T1000 (cell line): ENCODE results near the gene CALM3.
"Not testable (repeated sequence)": the region's sequence is repeated elsewhere in the genome, so short reads cannot be mapped to it uniquely, and the experiment has no call there.

Experiments
- DNase-seq: peaks from one replicate; lab custom pipeline; 2025; ENCODE audit warnings: mixed read lengths; lab: John Stamatoyannopoulos, UW

CALM3 gene

DNA sequence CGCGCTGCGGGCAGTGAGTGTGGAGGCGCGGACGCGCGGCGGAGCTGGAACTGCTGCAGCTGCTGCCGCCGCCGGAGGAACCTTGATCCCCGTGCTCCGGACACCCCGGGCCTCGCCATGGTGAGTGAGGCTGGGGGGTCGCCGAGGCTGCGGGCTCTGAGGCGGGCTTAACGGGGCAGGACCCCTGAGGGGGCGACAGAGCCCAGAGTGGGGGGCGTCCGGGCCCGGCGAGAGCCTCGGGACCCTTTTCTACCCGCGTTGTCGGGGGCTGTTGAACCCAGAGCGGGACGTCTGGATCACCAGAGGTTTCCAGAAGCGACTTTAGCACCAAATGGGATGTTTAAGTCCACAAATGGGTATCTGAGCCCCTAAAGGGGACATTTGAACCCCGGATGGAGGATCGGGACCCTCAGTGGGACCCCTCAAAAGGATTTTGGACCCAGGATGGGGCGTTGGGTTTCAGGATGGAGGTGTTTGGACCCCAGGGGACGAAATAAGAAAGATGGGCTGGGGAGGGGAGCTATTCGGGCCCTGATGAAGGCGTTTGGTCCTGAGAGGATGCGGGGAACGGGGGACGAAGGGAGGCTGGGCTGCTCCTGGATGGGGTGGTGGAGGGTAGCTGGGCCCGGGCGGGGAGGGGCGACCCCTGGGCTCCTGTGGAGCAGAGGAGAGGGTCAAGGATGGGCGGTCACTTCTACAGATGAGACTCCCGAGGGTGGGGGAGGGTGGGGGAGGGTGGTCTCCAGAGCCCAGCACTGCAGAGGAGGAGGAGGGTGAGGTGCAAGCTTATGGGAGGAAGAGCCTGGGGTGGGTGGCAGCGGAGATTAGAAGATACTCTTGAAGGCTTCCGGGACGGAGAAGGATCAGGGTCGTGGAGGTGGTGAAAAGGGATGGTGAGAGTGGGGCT is at the start of gene CALM3:
Gene CALM3 (plus strand): TSS at position 13 of the 907 bp plus-strand sequence. CDS start 105 bp downstream, at position 118.
- no peak for DNase-seq

DNA sequence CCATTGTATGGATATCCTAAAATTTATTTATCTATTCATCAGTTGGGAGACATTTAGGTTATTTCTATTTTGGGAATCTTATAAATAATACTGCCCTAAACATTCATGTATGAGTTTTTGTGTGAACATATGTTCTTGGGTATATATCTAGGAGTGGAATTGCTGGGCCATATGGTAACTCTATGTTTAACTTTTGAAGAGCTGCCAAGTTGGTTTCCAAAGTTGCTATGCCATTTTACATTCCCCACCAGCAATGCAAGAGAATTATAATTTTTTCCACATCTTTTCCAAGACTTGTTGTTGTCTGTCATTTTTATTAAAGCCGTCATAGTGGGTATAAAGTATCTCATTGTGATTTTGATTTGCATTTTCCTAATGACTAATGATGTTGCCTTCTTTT is 48.2 kb upstream of the CALM3 start:
- DNase-seq, result no peak

DNA sequence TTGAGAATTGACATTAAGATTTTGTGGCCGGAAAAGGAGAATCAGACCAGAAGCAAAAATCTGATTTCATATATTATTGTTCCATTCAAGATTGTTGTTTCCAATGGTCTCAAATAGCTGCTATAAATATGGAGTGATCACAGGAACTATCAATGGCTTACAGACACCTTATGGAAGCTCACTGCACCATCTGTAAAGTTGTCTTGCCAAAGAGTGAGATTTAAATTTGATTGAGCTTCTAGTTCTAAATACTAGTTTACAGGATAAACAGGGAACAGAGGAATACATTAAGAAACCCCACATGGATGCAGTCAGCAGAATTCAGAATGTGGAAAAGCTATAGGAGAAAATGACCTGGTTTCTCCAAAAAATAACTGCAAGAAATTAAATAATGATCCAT is 47.0 kb upstream of the CALM3 start:
- DNase-seq, result no peak

DNA sequence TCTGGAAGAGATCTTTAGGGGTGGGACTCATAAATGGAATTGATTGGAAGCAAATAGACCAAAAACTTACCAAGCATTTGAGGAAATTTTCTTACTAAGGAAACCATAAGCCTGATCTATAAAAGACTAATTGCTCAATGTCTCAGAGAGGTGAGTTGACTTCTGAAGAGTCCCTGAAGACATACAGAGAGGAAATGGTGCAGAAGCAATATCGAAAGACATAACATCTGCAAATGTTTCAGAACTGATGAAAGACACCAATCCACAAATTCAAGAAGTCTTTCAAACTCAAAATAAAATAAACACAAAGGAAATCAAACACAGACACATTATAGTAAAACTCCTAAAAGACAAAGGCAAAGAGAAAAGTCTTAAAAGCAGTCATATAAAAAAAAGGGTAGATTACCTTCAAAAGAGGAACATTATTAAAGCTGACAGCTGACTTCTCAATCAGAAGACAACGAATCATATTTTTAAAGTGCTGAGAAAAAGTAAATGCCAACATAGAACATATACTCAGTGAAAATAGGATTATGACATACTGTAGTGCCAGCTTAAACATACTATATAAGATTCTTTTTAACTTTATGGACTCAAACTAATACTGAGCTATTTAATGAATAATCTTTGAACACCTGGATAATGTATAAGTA is 45.4 kb upstream of the CALM3 start:
- no peak for DNase-seq

DNA sequence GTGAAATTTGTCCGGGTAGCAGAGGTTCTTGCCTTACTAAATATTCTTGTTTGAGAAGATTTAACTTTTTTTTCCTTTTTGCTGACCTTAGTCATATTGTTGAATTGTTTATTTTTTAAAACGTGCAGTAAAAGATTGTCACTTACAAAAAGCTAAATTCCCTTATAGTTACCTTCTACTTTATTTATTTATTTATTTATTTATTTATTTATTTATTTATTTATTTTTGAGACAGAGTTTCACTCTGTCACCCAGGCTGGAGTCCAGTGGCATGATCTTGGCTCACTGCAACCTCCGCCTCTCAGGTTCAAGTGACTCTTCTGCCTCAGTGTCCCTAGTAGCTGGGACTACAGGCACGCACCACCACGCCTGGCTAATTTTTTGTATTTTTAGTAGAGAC is 44.7 kb upstream of the CALM3 start:
- not testable (repeated sequence) for DNase-seq

DNA sequence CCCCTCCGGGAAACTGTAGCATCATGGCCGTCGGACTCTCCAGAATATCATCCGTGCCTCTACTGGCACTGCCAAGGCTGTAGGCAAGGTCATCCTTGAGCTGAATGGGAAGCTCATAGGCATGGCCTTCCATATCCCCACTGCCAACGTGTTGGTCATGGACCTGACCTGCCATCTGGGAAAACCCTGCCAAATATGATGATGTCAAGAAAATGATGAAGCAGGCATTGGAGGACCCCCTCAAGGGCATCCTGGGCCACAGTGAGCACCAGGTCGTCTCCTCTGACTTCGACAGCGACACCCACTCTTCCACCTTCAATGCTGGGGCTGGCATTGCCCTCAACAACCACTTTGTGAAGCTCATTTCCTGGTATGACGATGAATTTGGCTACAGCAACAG is 41.9 kb upstream of the CALM3 start:
- no peak for DNase-seq

DNA sequence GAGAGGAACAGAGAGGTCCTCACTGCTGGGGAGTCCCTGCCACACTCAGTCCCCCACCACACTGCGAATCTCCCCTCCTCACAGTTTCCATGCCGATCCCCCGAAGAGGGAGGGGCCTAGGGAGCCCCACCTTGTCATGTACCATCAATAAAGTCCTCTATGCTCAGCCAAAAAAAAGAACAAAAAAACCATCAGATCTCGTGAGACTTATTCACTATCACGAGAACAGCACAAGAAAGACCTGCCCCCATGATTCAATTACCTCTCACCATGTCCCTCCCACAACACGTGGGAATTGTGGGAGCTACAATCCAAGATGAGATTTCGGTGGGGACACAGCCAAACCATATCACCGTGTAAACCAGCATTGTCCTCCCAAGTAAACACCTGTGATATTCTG is 41.5 kb upstream of the CALM3 start:
- not testable (repeated sequence) for DNase-seq

DNA sequence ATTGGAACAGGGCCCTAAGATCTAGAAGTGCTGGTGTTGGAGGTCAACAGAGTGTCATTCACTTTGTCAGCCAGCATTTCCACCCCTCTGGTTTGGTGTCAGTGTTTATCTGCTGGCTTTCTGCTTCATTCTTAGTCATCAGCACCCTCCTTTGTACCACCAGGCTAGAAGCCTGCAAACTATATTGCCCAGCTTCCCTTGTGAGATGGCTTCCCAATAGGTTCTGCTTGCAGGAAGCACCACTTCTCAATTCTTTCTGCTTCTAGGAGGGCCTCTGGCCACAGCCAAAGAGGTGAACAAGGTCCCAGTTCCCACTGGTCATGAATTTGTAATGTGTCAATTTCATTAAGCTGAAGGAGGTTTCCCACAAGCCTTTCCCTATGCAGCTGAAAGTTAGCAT is 36.4 kb upstream of the CALM3 start:
- DNase-seq, result no peak

DNA sequence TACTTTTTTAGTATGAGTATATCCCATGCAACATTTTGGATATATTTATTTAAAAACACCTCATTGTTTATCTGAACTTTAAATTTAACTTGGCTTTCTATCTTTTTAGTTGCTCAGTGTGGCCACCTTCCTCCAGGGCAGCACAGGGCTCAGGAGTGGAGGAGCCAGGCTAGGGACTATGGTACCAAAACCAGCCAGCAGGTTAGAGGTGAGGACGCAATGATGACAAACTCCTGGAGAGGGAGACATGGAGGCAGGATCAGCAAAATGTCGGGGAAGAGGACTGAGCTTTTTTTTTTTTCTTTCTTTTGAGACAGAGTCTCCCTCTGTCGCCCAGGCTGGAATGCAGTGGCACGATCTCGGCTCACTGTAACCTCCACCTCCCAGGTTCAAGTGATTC is 29.6 kb upstream of the CALM3 start:
- DNase-seq, result no peak

DNA sequence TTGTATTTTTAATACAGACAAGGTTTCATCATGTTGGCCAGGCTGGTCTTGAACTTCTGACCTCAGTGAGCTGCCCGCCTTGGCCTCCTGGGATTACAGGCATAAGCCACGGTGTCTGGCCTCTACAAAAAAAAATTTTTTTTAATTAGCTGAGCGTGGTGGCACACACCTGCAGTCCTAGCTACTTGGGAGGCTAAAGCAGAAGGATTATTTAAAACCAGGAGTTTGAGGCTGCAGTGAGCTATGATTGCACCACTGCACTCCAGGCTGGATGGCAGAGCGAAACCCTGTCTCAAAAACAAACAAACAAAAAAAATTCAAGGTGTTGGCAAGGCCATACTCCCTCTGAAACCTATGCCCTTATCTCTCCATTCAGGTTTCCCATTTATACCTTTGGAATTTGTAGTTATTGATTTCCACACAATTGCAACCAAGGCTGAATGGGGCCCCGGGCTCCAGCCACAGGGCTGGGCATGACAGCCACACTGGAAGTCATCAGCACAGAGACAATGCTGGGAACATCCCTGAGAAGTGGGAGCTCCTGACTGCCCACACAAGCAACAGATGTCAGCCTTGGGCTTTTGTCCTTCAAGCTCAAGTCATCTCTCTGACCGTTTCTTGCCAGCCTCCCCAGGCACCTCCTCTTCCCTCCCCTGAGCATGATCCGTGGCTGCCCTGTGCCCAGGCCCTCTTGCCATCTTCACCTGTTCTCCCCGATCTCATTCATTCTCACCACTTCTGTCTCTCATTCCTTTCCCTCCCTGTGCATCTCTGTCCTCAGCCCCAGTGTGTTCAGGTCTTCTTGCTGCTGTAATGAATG is 27.2 kb upstream of the CALM3 start:
- no peak for DNase-seq

DNA sequence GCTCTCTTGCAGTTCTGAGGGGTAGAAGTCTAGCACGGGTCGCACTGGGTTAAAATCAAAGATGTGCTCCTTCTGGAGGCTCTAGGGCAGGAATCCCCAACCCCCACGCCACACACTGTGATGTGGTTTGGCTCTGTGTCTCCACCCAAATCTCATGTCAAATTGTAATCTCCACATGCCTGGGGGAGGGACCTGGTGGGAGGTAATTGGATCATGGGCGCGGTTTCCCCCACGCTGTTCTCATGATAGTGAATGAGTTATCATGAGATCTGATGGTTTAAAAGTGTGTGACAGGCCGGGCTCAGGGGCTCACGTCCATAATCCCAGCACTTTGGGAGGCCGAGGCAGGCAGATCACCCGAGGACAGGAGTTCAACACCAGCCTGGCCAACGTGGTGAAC is 26.6 kb upstream of the CALM3 start:
- DNase-seq, result no peak

DNA sequence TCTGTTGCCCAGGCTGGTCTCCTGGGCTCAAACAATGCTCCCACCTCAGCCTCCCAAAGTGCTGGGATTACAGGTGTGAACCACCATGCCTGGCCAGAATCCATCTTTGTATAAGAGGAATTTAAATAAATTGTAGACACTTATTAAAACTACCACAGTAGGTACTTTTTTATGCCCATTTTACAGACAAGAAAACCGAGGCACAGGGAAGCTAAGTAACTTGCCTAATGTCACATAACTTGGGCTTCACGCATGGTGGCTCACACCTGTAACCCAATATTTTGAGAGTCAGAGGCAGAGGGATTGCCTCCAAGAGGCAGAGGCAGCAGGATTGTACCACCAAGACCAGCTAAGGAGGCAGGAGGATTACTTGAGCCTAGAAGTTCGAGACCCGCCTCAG is 22.7 kb upstream of the CALM3 start:
- DNase-seq, result no peak

DNA sequence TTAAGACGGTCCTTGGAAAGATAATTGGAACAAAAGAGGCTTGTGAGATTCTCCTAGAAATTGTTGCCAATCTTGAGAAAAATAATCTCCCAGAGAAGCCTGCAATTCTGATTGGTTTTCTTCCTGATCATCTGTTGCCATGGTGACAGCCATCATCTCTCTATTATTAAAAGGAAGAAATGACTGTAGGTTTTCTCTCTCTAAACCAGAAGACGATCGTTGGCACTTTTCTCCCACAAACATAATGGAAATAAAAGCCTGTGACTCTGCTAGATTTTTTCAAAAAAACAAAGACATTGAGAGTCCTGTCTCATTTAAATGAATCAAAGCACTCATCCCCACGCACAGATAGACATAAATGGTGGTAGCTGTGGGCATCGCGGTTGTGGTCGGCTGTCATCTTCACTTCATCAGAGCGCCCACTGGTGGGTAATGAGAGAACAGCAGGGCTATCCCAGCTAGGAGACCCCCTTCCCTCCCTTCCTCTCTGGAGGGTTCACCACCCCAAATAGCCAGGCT is 21.7 kb upstream of the CALM3 start:
- DNase-seq, result no peak

DNA sequence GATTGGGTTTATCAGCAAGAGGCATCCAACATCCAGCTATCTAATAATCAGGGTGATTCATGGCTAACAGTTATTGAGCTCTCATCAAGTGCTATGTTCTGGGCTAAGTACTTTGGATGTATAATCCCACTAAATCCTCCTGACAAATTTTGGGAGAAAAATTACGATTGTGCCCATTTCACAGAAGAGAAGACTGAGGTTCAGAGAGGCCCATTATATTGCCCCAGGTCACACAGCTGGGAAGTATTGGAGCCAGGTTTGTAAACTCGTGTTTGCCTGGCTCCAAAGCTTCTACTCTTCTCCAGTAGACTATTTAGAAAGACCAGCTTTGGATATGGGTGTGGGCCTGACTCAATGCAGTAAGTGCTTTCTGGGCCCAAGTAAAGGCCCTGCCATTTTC is 20.9 kb upstream of the CALM3 start:
- DNase-seq, result no peak

DNA sequence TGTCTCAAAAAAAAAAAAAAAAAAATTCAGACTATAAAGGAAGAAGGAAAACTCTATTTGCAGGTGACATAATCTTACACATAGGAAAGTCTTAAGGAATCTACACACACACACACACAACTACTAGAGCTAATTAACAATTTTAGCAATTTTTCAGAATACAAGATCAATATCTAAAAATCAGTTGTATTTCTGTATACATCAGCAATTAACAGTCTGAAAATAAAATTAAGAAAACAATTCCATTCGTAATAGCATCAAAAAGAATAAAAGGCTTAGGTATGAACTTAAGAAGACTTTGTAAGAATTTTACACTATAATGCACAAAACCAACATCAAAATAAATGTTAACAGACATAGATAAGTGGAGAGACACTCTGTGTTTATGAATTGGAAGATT is 15.6 kb upstream of the CALM3 start:
- no peak for DNase-seq

DNA sequence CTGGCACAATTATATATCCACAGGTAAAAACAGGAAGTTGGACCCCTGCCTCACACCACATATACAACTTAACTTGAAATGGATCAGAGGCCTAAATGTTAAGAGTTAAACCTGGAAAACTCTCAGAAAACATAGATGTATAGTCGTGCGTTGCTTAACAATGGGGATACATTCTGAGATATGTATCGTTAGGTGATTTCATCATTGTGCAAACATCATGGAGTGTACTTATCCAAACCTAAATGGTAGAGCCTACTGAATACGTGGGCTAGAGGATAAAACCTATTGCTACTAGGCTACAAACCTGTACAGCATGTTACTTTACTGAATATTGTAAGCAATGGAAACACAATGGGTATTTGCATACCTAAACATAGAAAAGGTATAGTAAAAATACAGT is 14.8 kb upstream of the CALM3 start:
- no peak for DNase-seq

DNA sequence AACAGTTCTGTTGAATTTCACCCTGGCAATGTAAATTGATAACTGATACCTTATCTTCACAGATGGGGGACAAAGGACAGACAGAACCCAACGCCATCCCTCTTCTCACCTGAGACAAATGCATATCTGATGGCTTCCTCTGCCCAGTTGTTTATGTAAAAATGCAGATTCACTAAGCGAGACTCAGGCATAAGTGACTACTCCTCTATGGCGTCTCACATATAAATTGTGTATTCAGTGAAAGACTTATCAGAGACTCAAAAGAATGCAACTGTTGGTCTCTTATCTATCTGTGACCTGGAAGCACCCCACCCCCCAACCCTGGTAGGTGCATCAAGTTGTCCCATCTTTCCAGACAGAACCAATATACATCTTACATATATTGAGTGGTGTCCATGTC is 13.3 kb upstream of the CALM3 start:
- no peak for DNase-seq

DNA sequence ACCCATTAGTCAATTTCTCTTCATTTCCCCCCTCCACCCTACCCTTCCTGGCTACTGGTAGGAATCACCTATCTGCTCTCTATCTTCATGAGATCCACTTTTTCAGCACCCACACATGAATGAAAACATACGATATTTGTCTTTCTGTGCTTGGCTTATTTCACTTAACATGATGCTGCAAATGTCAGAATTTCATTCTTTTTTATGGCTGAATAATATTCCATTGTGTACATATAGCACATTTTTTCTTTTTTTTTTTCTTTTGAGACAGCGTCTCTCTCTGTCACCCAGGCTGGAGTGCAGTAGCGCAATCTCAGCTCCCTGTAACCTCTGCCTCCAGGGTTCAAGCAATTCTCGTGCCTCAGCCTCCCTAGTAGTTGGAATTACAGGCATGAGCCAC is 9.9 kb upstream of the CALM3 start:
- DNase-seq, result no peak

DNA sequence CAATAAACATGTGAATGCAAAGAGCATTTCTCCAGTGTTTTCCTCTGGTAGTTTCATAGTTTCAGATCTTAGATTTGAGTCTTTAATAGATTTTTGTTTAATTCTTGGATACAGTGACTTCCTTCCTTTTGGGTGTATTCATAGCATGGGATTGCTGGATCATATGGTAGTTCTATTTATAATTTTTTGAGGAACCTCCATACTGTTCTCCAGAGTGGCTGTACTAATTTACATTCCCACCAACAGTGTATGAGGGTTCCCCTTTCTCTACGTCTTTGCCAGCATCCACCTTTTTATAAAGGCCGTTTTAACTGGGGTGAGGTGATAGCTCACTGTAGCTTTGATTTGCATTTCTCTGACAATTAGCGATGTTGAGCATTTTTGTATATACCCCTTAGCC is 9.3 kb upstream of the CALM3 start:
- DNase-seq, result no peak

DNA sequence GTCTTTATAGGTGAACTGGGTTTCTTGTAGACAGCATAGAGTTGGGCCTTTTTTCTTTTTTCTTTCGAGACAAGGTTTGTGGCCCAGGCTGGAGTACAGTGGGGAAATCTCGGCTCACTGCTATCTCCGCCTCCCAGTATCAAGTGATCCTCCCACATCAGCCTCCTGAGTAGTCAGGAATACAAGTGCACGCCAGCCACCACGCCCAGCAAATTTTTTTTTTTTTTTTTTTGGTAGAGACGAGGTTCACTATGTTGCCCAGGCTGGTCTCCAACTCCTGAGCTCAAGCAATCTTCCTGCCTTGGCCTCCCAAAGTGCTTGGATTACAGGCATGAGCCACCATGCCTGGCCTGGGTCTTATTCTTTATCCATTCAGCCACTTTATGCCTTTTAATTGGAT is 5.1 kb upstream of the CALM3 start:
- DNase-seq, result no peak

DNA sequence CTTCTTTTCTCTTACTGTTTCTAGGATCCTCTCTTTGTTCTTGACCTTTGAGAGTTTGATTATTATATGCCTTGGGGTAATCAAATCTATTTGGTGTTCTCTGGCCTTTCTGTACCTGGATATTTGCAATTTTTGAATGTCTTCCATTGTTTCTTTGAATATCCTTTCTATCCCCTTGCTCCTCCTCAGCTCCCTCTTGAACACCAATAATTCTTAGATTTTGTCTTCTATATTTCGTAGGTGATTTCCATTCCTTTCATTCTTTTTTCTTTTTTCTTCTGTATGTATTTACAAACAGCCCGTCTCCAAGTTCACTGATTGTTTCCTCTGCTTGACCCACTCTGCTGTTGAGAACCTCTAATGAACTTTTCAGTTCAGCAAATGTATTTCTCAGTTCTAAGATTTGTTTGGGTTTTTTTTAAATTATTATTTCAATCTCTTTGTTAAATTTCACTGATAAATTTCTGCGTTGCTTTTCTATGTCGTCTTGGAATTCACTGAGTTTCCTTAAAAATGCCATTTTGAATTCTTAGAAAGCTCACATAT is 2.7 kb upstream of the CALM3 start:
- DNase-seq, result no peak

DNA sequence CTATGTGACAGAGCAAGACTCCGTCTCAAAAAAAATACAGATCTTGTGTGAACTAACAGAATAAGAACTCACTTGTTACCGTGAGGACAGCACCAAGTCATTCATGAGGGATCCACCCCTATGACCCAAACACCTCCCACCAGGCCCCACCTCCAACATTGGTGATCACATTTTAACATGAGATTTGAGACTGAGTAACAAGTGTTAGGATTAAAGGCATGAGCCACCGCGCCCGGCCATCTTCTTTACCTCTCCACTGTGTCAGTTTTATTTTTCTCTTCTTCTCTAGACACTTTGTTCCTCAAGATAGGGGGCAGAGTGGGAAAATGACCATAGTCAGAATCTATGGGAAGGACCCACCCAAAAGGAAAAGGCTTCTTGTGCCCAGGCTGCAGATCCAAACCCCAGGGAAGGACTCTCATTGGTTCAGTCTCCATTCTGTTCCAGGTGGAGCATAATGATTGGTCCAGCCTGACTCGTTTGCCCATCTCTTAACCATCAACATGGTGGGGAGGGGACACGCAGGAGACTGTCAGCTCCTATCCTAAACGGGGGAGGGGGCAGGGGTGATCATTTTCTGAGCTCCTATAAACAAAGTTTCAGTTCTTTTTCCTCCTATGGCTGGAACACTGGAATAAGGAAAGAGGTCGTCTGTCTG is 1.3 kb upstream of the CALM3 start:
- DNase-seq, result no peak
